Measurements from ENCODE around the gene SHFL. TPM values are rescaled to one million over a fixed set of nuclear protein-coding genes. Genes with fewer than 3 reads are reported as not detected.

SHFL gene
- total RNA-seq, 6 donors from 2014 or later = 28.9 to 95.3 (median 39.0) TPM

DNA sequence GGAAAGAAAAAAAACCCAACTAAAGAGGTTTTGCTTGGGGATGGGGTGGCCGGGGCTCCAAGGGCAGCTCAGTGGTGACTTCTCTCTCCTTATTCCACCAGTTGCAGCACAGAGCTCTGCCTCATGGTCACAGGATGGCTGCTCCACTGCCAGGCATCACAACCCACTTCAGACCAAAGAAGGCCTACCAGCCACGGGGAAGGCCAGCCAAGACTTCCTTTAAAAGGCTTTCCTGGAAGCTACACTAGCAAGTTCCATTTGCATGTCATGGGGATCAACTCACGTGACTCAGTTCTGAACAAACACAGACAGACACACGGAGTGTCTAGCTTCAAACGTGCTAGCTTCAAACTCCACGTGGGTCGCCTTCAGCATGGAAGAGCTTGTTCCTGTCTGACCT lies 46.8 kb downstream of the SHFL start:
- no peak overlapping the region for H3K27ac ChIP-seq
- DNase-seq (no peak), ATAC-seq (ENCODE audit: low FRiP score in 2 of 2) (no peak)
- H3K4me1 ChIP-seq = no peaks in the 10 kb centered on the region
- H3K27me3 ChIP-seq = no peaks in the 10 kb centered on the region
- TF ChIP-seq POLR2AphosphoS5 (IDR thresholded peaks at IDR 0.05) (no peak), POLR2A (IDR thresholded peaks at IDR 0.05) (no peak), EP300 (IDR thresholded peaks at IDR 0.05) (no peak)
- TF ChIP-seq, protein P1, sequence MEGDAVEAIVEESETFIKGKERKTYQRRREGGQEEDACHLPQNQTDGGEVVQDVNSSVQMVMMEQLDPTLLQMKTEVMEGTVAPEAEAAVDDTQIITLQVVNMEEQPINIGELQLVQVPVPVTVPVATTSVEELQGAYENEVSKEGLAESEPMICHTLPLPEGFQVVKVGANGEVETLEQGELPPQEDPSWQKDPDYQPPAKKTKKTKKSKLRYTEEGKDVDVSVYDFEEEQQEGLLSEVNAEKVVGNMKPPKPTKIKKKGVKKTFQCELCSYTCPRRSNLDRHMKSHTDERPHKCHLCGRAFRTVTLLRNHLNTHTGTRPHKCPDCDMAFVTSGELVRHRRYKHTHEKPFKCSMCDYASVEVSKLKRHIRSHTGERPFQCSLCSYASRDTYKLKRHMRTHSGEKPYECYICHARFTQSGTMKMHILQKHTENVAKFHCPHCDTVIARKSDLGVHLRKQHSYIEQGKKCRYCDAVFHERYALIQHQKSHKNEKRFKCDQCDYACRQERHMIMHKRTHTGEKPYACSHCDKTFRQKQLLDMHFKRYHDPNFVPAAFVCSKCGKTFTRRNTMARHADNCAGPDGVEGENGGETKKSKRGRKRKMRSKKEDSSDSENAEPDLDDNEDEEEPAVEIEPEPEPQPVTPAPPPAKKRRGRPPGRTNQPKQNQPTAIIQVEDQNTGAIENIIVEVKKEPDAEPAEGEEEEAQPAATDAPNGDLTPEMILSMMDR (IDR thresholded peaks at IDR 0.05) = no peak
- H3K4me3 ChIP-seq = no peak overlapping the region
- no peaks in the 10 kb centered on the region for H3K9me3 ChIP-seq
- WGBS, 2 donors = 86 to 89% methylated on average over 6 to 7 of the region's 7 CpGs
- peaks cover 13 to 89% (median 61%) of the 10 kb centered on the region in 4 donors for H3K36me3 ChIP-seq

DNA sequence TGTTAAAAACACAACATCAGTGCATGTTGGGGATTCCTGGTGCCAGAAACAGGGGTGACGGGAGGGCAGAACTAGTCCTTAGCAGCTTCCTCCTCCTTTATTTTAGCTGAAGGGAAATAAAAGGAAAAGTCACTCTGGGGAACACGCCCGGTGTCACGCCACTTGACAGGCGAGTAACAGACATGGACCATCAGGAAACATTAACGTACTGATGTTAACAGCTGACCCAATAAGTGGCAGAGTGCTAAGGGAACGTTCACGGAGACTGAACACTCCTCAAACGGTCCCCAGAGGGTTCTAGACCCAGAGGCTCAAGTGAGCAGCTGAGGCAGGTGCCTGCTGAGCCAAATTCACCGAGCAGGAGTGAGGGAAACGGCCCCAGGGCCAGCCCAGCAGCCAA lies 47.5 kb downstream of the SHFL start:
- ATAC-seq (ENCODE audit: low FRiP score in 2 of 2) (no peak), DNase-seq (no peak)
- Histone ChIP-seq H3K4me3 (no peak overlapping the region), H3K27ac (peak overlapping the region in 2 of 4 donors; percentile 35 to 60), H3K27me3 (no peaks in the 10 kb centered on the region), H3K9me3 (no peaks in the 10 kb centered on the region), H3K36me3 (peaks cover 15 to 90% (median 67%) of the 10 kb centered on the region in 4 donors), H3K4me1 (no peaks in the 10 kb centered on the region)
- 72 to 89% methylated on average over 6 to 11 of the region's 11 CpGs for WGBS, 2 donors
- no peak for TF ChIP-seq POLR2AphosphoS5 (IDR thresholded peaks at IDR 0.05)
- no peak for TF ChIP-seq EP300 (IDR thresholded peaks at IDR 0.05)
- TF ChIP-seq POLR2A (IDR thresholded peaks at IDR 0.05) = no peak
- TF ChIP-seq, protein P1 (IDR thresholded peaks at IDR 0.05) = no peak

DNA sequence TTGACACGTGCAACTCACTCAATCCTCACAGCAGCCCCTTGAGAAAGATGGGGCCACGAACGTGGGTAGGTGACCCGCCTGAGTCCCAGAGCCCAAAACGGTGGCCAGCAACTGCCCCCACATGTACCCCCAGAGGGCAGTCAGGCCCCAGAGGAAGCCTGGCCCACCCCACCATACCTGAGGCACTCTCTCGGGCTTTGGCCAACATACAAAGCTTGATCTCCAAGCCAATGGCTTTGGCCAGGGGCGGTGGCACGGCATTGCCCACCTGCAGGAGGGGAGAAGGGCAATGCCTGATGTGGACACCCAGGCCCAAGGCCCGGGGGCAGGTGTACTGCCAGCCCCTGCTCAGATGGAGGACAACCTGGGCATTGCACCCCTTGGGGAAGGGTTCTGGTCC lies 47.9 kb downstream of the SHFL start:
- DNase-seq (peak in 1 of 2 donors; percentile 72), ATAC-seq (ENCODE audit: low FRiP score in 2 of 2) (no peak)
- no peak overlapping the region for H3K4me3 ChIP-seq
- peaks cover 17 to 95% (median 71%) of the 10 kb centered on the region in 4 donors for H3K36me3 ChIP-seq
- no peaks in the 10 kb centered on the region for H3K4me1 ChIP-seq
- TF ChIP-seq, protein P1 (IDR thresholded peaks at IDR 0.05) = no peak
- no peak for TF ChIP-seq POLR2AphosphoS5 (IDR thresholded peaks at IDR 0.05)
- no peak for TF ChIP-seq POLR2A (IDR thresholded peaks at IDR 0.05)
- no peak for TF ChIP-seq EP300 (IDR thresholded peaks at IDR 0.05)
- no peaks in the 10 kb centered on the region for H3K9me3 ChIP-seq
- no peaks in the 10 kb centered on the region for H3K27me3 ChIP-seq
- WGBS, 2 donors = 80 to 91% methylated on average over 5 of the region's 9 CpGs
- H3K27ac ChIP-seq = peak overlapping the region in 2 of 4 donors; percentile 39 to 60

DNA sequence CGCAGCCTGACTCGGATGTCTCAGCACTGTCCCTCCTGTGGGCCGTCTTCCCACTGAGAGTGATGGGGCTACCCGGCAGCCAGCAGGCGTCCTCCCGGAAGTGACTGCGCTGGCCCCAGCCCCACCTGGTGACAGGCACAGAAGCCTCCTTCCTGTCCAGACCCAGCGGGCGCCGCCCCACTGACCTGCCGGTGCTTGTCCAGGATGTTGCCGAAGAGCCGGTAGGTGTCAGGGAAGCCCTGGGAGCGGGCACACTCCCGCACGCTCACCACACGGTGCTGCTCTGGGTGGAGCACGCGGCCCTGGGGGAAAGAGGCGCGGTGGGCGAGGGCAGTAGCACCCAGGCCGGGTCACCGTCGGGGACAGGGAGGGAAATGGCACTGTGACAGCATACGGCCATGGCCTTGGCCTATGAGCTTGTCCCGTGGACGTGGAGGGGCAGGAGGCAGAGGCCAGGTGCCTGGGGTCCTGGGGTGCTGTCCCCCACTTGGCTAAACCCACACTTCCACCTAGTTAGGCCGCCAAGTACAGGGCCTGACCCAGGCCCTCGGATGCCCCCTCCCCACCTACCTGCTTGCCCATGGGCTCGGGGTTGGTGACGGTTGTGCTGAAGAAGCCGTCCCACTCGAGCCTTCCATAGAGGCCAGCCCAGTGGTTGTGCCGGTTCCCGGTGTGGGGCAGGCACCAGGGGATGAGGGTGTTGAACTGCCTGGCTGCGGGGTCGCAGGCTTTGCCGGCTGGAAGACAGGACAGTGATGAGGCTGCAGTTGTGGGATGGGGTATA lies 49.6 kb downstream of the SHFL start:
- Histone ChIP-seq H3K36me3 (peaks cover 26 to 99% (median 79%) of the 10 kb centered on the region in 4 donors), H3K27ac (peak overlapping the region; percentile 35 to 87 (median 60)), H3K4me1 (no peaks in the 10 kb centered on the region), H3K4me3 (peak overlapping the region in 3 of 4 donors; percentile 36 to 51 (median 48)), H3K27me3 (no peaks in the 10 kb centered on the region), H3K9me3 (no peaks in the 10 kb centered on the region)
- DNase-seq (peak; percentile 82 to 90), ATAC-seq (ENCODE audit: low FRiP score in 2 of 2) (peak; percentile 25 to 89)
- WGBS, 2 donors = 76 to 78% methylated on average over 14 to 33 of the region's 39 CpGs
- TF ChIP-seq POLR2A (IDR thresholded peaks at IDR 0.05) = peak in 1 of 4 donors; percentile 56
- no peak for TF ChIP-seq POLR2AphosphoS5 (IDR thresholded peaks at IDR 0.05)
- TF ChIP-seq, protein P1 (IDR thresholded peaks at IDR 0.05) = peak in 1 of 6 experiments; percentile 19
